ENCODE data around the gene C1orf198. TPM values are rescaled to one million over a fixed set of nuclear protein-coding genes. Genes with fewer than 3 reads are reported as not detected.

The C1orf198 gene
- total and polyA plus RNA-seq, 4 experiments from 2014 or later: 4.2 to 5.0 (median 4.6) TPM

GRCh38 chr1:230826166-230826875, 42.0 kb downstream of the C1orf198 start:
- ChIA-PET POLR2A (ENCODE audit: partially characterized antibody) (no interaction called here), CTCF (ENCODE audit: partially characterized antibody) (no interaction called here)
- Histone ChIP-seq H3K27ac (ENCODE audit: low read depth, low read length) (no peak overlapping the region), H3K36me3 (ENCODE audit: insufficient read depth, low read length) (no peaks in the 10 kb centered on the region), H3K27me3 (ENCODE audit: insufficient read depth, low read length) (no peaks in the 10 kb centered on the region), H3K9me3 (ENCODE audit: control insufficient read depth in 1 of 2, low read length in 2 of 2) (no peaks in the 10 kb centered on the region), H3K4me3 (ENCODE audit: low read length in 2 of 2) (no peak overlapping the region), H3K4me1 (ENCODE audit: insufficient read depth, low read length) (no peaks in the 10 kb centered on the region)
- no peaks in the 10 kb centered on the region for H3K4me1 Mint-ChIP-seq
- no peak overlapping the region for H3K27ac Mint-ChIP-seq
- DNase-seq: no peak
- H3K9me3 Mint-ChIP-seq: peaks cover 0 to 6% (median under 1%) of the 10 kb centered on the region in 8 donors
- H3K27me3 Mint-ChIP-seq: peaks cover 6 to 8% of the 10 kb centered on the region in 2 donors
- no peaks in the 10 kb centered on the region for H3K36me3 Mint-ChIP-seq
- no peak overlapping the region for H3K4me3 Mint-ChIP-seq
- intact Hi-C loops (cut with micrococcal nuclease): no loop called here

- Histone ChIP-seq H3K4me1 (ENCODE audit: insufficient read depth, low read length) (no peaks in the 10 kb centered on the region), H3K36me3 (ENCODE audit: insufficient read depth, low read length) (no peaks in the 10 kb centered on the region), H3K27ac (ENCODE audit: low read depth, low read length) (no peak overlapping the region), H3K27me3 (ENCODE audit: insufficient read depth, low read length) (no peaks in the 10 kb centered on the region), H3K4me3 (ENCODE audit: low read length in 2 of 2) (no peak overlapping the region), H3K9me3 (ENCODE audit: control insufficient read depth in 1 of 2, low read length in 2 of 2) (no peaks in the 10 kb centered on the region)
- Mint-ChIP-seq H3K4me1 (no peaks in the 10 kb centered on the region), H3K9me3 (peaks cover 0 to 4% (median under 1%) of the 10 kb centered on the region in 8 donors), H3K4me3 (no peak overlapping the region), H3K36me3 (no peaks in the 10 kb centered on the region), H3K27me3 (peaks cover 8 to 10% of the 10 kb centered on the region in 2 donors), H3K27ac (no peak overlapping the region)
- no peak for DNase-seq
- intact Hi-C loops (cut with micrococcal nuclease): no loop called here
- POLR2A ChIA-PET (ENCODE audit: partially characterized antibody): no interaction called here
- CTCF ChIA-PET (ENCODE audit: partially characterized antibody): no interaction called here
These were observed 42.6 kb downstream of the C1orf198 start for GRCh38 chr1:230825761-230826160.

- no peaks in the 10 kb centered on the region for H3K36me3 Mint-ChIP-seq
- H3K27ac Mint-ChIP-seq: no peak overlapping the region
These were observed 43.2 kb downstream of the C1orf198 start for GRCh38 chr1:230824919-230825721.

GRCh38 chr1:230824551-230824918, 43.8 kb downstream of the C1orf198 start:
- no peaks in the 10 kb centered on the region for H3K4me1 ChIP-seq (ENCODE audit: insufficient read depth, low read length)
- Mint-ChIP-seq H3K4me3 (no peak overlapping the region), H3K36me3 (no peaks in the 10 kb centered on the region), H3K9me3 (no peaks in the 10 kb centered on the region), H3K27me3 (peaks cover 9 to 10% of the 10 kb centered on the region in 2 donors), H3K4me1 (no peaks in the 10 kb centered on the region), H3K27ac (no peak overlapping the region)
- no peak overlapping the region for H3K4me3 ChIP-seq (ENCODE audit: low read length in 2 of 2)
- intact Hi-C loops (cut with micrococcal nuclease): no loop called here
- ChIA-PET CTCF (ENCODE audit: partially characterized antibody) (no interaction called here), POLR2A (ENCODE audit: partially characterized antibody) (no interaction called here)
- H3K27me3 ChIP-seq (ENCODE audit: insufficient read depth, low read length): no peaks in the 10 kb centered on the region
- DNase-seq: no peak
- no peaks in the 10 kb centered on the region for H3K9me3 ChIP-seq (ENCODE audit: control insufficient read depth in 1 of 2, low read length in 2 of 2)
- H3K36me3 ChIP-seq (ENCODE audit: insufficient read depth, low read length): no peaks in the 10 kb centered on the region
- no peak overlapping the region for H3K27ac ChIP-seq (ENCODE audit: low read depth, low read length)

More at GRCh38 chr1:230824919-230825721, 43.2 kb downstream of the C1orf198 start:
- Histone ChIP-seq H3K9me3 (ENCODE audit: control insufficient read depth in 1 of 2, low read length in 2 of 2) (no peaks in the 10 kb centered on the region), H3K4me3 (ENCODE audit: low read length in 2 of 2) (no peak overlapping the region), H3K4me1 (ENCODE audit: insufficient read depth, low read length) (no peaks in the 10 kb centered on the region), H3K27me3 (ENCODE audit: insufficient read depth, low read length) (no peaks in the 10 kb centered on the region), H3K27ac (ENCODE audit: low read depth, low read length) (no peak overlapping the region), H3K36me3 (ENCODE audit: insufficient read depth, low read length) (no peaks in the 10 kb centered on the region)
- Mint-ChIP-seq H3K4me3 (no peak overlapping the region), H3K4me1 (no peaks in the 10 kb centered on the region), H3K27me3 (peaks cover 9 to 10% of the 10 kb centered on the region in 2 donors), H3K9me3 (no peaks in the 10 kb centered on the region)
- intact Hi-C loops (cut with micrococcal nuclease): no loop called here
- ChIA-PET POLR2A (ENCODE audit: partially characterized antibody) (no interaction called here), CTCF (ENCODE audit: partially characterized antibody) (no interaction called here)
- DNase-seq: no peak

- Mint-ChIP-seq H3K9me3 (no peaks in the 10 kb centered on the region), H3K27ac (no peak overlapping the region), H3K36me3 (no peaks in the 10 kb centered on the region), H3K4me3 (no peak overlapping the region), H3K27me3 (peaks cover 8 to 12% of the 10 kb centered on the region in 2 donors), H3K4me1 (no peaks in the 10 kb centered on the region)
- H3K27ac ChIP-seq (ENCODE audit: low read depth, low read length): no peak overlapping the region
- H3K36me3 ChIP-seq (ENCODE audit: insufficient read depth, low read length): no peaks in the 10 kb centered on the region
- intact Hi-C loops (cut with micrococcal nuclease): no loop called here
- CTCF ChIA-PET (ENCODE audit: partially characterized antibody): no interaction called here
- no peak for DNase-seq
- no peaks in the 10 kb centered on the region for H3K9me3 ChIP-seq (ENCODE audit: control insufficient read depth in 1 of 2, low read length in 2 of 2)
- H3K4me3 ChIP-seq (ENCODE audit: low read length in 2 of 2): no peak overlapping the region
- no peaks in the 10 kb centered on the region for H3K4me1 ChIP-seq (ENCODE audit: insufficient read depth, low read length)
- POLR2A ChIA-PET (ENCODE audit: partially characterized antibody): no interaction called here
- no peaks in the 10 kb centered on the region for H3K27me3 ChIP-seq (ENCODE audit: insufficient read depth, low read length)
These were observed 44.4 kb downstream of the C1orf198 start for GRCh38 chr1:230823931-230824381.

- H3K27ac Mint-ChIP-seq: no peak overlapping the region
- H3K36me3 Mint-ChIP-seq: no peaks in the 10 kb centered on the region
- no peaks in the 10 kb centered on the region for H3K9me3 Mint-ChIP-seq
- H3K4me1 Mint-ChIP-seq: no peaks in the 10 kb centered on the region
- ChIA-PET POLR2A (ENCODE audit: partially characterized antibody) (no interaction called here), CTCF (ENCODE audit: partially characterized antibody) (no interaction called here)
- Histone ChIP-seq H3K9me3 (ENCODE audit: control insufficient read depth in 1 of 2, low read length in 2 of 2) (no peaks in the 10 kb centered on the region), H3K4me3 (ENCODE audit: low read length in 2 of 2) (no peak overlapping the region), H3K36me3 (ENCODE audit: insufficient read depth, low read length) (no peaks in the 10 kb centered on the region), H3K27ac (ENCODE audit: low read depth, low read length) (no peak overlapping the region), H3K27me3 (ENCODE audit: insufficient read depth, low read length) (no peaks in the 10 kb centered on the region), H3K4me1 (ENCODE audit: insufficient read depth, low read length) (no peaks in the 10 kb centered on the region)
- no peak for DNase-seq
- peaks cover 8 to 12% of the 10 kb centered on the region in 2 donors for H3K27me3 Mint-ChIP-seq
- no peak overlapping the region for H3K4me3 Mint-ChIP-seq
- intact Hi-C loops (cut with micrococcal nuclease): no loop called here
These were observed 44.9 kb downstream of the C1orf198 start for GRCh38 chr1:230823426-230823825.

- Histone ChIP-seq H3K36me3 (ENCODE audit: insufficient read depth, low read length) (no peaks in the 10 kb centered on the region), H3K4me1 (ENCODE audit: insufficient read depth, low read length) (no peaks in the 10 kb centered on the region), H3K9me3 (ENCODE audit: control insufficient read depth in 1 of 2, low read length in 2 of 2) (no peaks in the 10 kb centered on the region), H3K4me3 (ENCODE audit: low read length in 2 of 2) (no peak overlapping the region), H3K27me3 (ENCODE audit: insufficient read depth, low read length) (no peaks in the 10 kb centered on the region), H3K27ac (ENCODE audit: low read depth, low read length) (no peak overlapping the region)
- no peak overlapping the region for H3K27ac Mint-ChIP-seq
- POLR2A ChIA-PET (ENCODE audit: partially characterized antibody): no interaction called here
- H3K36me3 Mint-ChIP-seq: no peaks in the 10 kb centered on the region
- H3K27me3 Mint-ChIP-seq: peaks cover 15% of the 10 kb centered on the region in 2 donors
- H3K4me3 Mint-ChIP-seq: no peak overlapping the region
- no peak for DNase-seq
- intact Hi-C loops (cut with micrococcal nuclease): no loop called here
- no peaks in the 10 kb centered on the region for H3K4me1 Mint-ChIP-seq
- CTCF ChIA-PET (ENCODE audit: partially characterized antibody): no interaction called here
- no peaks in the 10 kb centered on the region for H3K9me3 Mint-ChIP-seq
These were observed 46.2 kb downstream of the C1orf198 start for GRCh38 chr1:230822092-230822581.

Data from CD4-positive, alpha-beta memory T cell (primary cell).